HS-5 (cell line): ENCODE measurements around the gene TARS1.
A peak's percentile ranks its signal among the peaks of the same experiment; 100 is the strongest.
"Not testable (repeated sequence)": the region's sequence is repeated elsewhere in the genome, so short reads cannot be mapped to it uniquely, and the experiment has no call there.

Source experiments
- DNase-seq: peaks from one replicate; pipeline ENCODE4 v3.0.0-alpha.2; 2012; ENCODE audit warnings: low read depth

TARS1 gene

GRCh38 chr5:33488558-33489355 lies 48.0 kb downstream of the TARS1 start:
- no peak for DNase-seq

GRCh38 chr5:33489481-33490067 lies 48.8 kb downstream of the TARS1 start:
- no peak for DNase-seq

- DNase-seq = no peak
Measured at GRCh38 chr5:33490071-33490665, 49.4 kb downstream of the TARS1 start.

- DNase-seq = no peak
Measured at GRCh38 chr5:33491941-33492340, 51.2 kb downstream of the TARS1 start.

- no peak for DNase-seq
Measured at GRCh38 chr5:33494466-33494865, 53.7 kb downstream of the TARS1 start.

GRCh38 chr5:33501260-33501659 lies 60.5 kb downstream of the TARS1 start:
- no peak for DNase-seq

GRCh38 chr5:33501899-33502298 lies 61.1 kb downstream of the TARS1 start:
- DNase-seq = no peak

GRCh38 chr5:33504570-33504969 lies 63.8 kb downstream of the TARS1 start:
- no peak for DNase-seq

GRCh38 chr5:33507426-33507825 lies 66.7 kb downstream of the TARS1 start:
- no peak for DNase-seq

- no peak for DNase-seq
Measured at GRCh38 chr5:33509036-33509435, 68.3 kb downstream of the TARS1 start.

- peak; percentile 10 for DNase-seq
Measured at GRCh38 chr5:33513462-33514185, 72.9 kb downstream of the TARS1 start.

- not testable (repeated sequence) for DNase-seq
Measured at GRCh38 chr5:33515366-33515765, 74.6 kb downstream of the TARS1 start.

- DNase-seq = no peak
Measured at GRCh38 chr5:33516421-33516820, 75.7 kb downstream of the TARS1 start.
